ENCODE measurements around the gene STX18.

- TF ChIP-seq CTCF (IDR thresholded peaks at IDR 0.05), result no peak
- TF ChIP-seq POLR2A (IDR thresholded peaks at IDR 0.05), result no peak
These were observed 71.6 kb downstream of the STX18 start for GRCh38 chr4:4470208-4470607.
